Esophagus muscularis mucosa (tissue), 4 donors: Measurements from ENCODE around the gene CHST9. TPM values are rescaled to one million over a fixed set of nuclear protein-coding genes. Genes with fewer than 3 reads are reported as not detected.

Experiments
- DNase-seq: peaks from one replicate; pipeline ENCODE4 v3.0.0-alpha.2; 2017; ENCODE audit errors: extremely low spot score
- H3K27ac ChIP-seq, 4 donors: fragments of 200-600 bp; sonication (generic); replicated peaks in 1 of 4; 1 replicate in 3 of 4; 2 replicates in 1 of 4; pipeline ENCODE4 v1.5.1; 2016 to 2019; ENCODE audit warnings: mild to moderate bottlenecking in 1 of 4
- H3K27me3 ChIP-seq, 4 donors: fragments of 200-600 bp; sonication (generic); one replicate each; pipeline versions ENCODE4 v1.5.1 to v1.6.0; 2016 to 2019
- H3K36me3 ChIP-seq, 4 donors: fragments of 200-600 bp; sonication (generic); one replicate each; pipeline ENCODE4 v1.5.1; 2016 to 2019
- H3K4me1 ChIP-seq, 4 donors: fragments of 200-600 bp; sonication (generic); one replicate each; pipeline ENCODE4 v1.5.1; 2016 to 2019
- H3K4me3 ChIP-seq, 4 donors: fragments of 200-600 bp; sonication (generic); 1 replicate in 2 of 4; 2 replicates in 2 of 4; pipeline ENCODE4 v1.5.1; 2016 to 2019; ENCODE audit warnings: mild to moderate bottlenecking in 4 of 4, moderate library complexity in 1 of 4
- H3K9me3 ChIP-seq, 4 donors: fragments of 200-600 bp; sonication (generic); 1 replicate in 3 of 4; 2 replicates in 1 of 4; pipeline ENCODE4 v1.5.1; 2016 to 2019
- EP300 ChIP-seq: sonication (generic); formaldehyde crosslinking; IDR thresholded peaks from one replicate; pipeline ENCODE4 v1.6.1; 2017; ENCODE audit warnings: antibody characterized with exemption
- POLR2A ChIP-seq: fragments of 450-650 bp; IDR thresholded peaks from one replicate; pipeline ENCODE4 v1.6.1; 2017; ENCODE audit warnings: antibody characterized with exemption, moderate library complexity, mild to moderate bottlenecking, low read depth
- POLR2AphosphoS5 ChIP-seq, 2 donors: sonication (generic); formaldehyde crosslinking; IDR thresholded peaks; one replicate each; pipeline ENCODE4 v1.6.1; 2017; ENCODE audit warnings: antibody characterized with exemption in 2 of 2
- WGBS: methylation state at CpG from one replicate; pipeline ENCODE4 v1.1.5; 2018; 5-methylcytosine and 5-hydroxymethylcytosine counted together
- intact Hi-C: fragments of 100-400 bp; cut with DNase I; formaldehyde crosslinking; loops from one replicate; pipeline ENCODE4 v1.15.1; 2023
- total RNA-seq, 4 donors: library from RNA; depleted of rRNA; stranded (reverse); fragments of >200 nt; gene quantifications; one replicate each; pipeline versions ENCODE4 v1.1.0 to v1.2.1, GENCODE V29; 2016
- TF ChIP-seq, protein P1 (sequence below), 3 experiments: fragments of 200-600 bp in 2 of 3; fragments of 450-650 bp in 1 of 3; sonication (generic) in 2 of 3; IDR thresholded peaks; one replicate each; pipeline ENCODE4 v1.5.1; 2017 to 2019; ENCODE audit warnings: antibody characterized with exemption in 3 of 3, mild to moderate bottlenecking in 2 of 3, moderate library complexity in 1 of 3

The CHST9 gene
- total RNA-seq, 4 donors from 2014 or later: 0.42 to 2.4 (median 1.4) TPM

DNA sequence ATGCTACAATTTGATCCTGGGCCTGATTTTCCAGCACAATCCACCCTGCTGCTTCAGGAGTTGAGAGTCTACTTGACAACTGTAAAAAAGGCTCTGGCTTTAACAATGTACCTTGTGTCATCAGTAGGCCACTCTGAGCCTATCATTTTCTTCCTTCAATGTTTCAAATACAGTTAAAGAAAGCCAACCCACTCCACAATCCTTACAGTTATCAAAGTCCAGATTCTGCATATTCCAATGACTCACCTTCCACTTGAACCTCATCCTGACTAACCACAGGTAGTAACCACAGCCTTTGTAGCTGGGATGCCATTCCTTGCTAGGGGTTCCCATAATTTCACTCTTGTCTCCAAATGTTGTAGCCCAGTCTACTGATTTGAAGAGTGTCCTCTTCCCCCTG lies 284.1 kb downstream of the CHST9 start:
- H3K4me1 ChIP-seq: no peaks in the 10 kb centered on the region
- H3K36me3 ChIP-seq: no peaks in the 10 kb centered on the region
- TF ChIP-seq, protein P1, sequence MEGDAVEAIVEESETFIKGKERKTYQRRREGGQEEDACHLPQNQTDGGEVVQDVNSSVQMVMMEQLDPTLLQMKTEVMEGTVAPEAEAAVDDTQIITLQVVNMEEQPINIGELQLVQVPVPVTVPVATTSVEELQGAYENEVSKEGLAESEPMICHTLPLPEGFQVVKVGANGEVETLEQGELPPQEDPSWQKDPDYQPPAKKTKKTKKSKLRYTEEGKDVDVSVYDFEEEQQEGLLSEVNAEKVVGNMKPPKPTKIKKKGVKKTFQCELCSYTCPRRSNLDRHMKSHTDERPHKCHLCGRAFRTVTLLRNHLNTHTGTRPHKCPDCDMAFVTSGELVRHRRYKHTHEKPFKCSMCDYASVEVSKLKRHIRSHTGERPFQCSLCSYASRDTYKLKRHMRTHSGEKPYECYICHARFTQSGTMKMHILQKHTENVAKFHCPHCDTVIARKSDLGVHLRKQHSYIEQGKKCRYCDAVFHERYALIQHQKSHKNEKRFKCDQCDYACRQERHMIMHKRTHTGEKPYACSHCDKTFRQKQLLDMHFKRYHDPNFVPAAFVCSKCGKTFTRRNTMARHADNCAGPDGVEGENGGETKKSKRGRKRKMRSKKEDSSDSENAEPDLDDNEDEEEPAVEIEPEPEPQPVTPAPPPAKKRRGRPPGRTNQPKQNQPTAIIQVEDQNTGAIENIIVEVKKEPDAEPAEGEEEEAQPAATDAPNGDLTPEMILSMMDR (IDR thresholded peaks at IDR 0.05): no peak
- no peak for TF ChIP-seq POLR2AphosphoS5 (IDR thresholded peaks at IDR 0.05)
- no peak for TF ChIP-seq EP300
- TF ChIP-seq POLR2A: no peak
- H3K9me3 ChIP-seq: no peaks in the 10 kb centered on the region
- no peaks in the 10 kb centered on the region for H3K27me3 ChIP-seq
- intact Hi-C loops: no loop called here
- H3K27ac ChIP-seq: no peak overlapping the region
- no peak overlapping the region for H3K4me3 ChIP-seq
- DNase-seq: no peak

DNA sequence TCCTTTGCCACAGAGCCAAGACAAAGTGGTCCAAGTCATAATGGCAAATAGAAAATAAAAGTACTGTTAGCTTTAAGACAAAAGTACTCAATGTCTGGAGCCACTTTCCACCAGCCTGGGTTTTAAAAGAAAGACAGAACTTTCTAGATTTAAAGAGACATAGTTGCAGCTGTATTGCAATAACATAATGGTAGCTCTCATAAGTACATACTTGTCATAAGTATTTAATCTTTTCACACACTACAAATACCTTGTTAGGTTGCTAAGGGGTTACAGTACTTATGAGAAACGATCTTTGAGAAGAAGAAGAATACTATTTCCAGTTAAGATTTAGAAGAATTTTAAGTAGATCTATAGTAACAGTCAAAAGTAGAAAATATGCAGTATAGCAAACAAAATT lies 290.7 kb downstream of the CHST9 start:
- 47% methylated on average over 1 of the region's 1 CpG for WGBS

DNA sequence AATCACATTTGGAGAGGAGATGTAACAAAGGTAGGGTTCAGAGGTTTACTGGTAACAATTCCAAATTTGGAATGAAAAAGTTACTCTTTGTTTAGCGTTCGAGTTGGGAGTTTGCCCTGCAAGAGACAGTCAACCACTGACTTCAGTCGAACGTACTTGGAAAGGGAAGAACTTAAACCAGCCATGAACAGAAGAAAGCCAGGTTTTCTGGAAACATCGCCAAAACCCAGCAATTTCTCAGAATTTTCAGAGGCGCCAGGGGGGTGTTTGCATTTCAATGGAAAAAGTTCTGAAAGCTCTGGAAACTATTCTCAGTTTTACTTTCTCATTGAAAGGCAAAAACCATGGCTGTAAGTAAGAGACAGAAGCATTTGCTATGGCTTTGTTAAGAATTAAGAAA lies 291.1 kb downstream of the CHST9 start:
- no peak for DNase-seq
- H3K27me3 ChIP-seq: no peaks in the 10 kb centered on the region
- TF ChIP-seq POLR2AphosphoS5 (IDR thresholded peaks at IDR 0.05): no peak
- no peak for TF ChIP-seq POLR2A
- TF ChIP-seq EP300: no peak
- TF ChIP-seq, protein P1 (IDR thresholded peaks at IDR 0.05): no peak
- 38% methylated on average over 6 of the region's 6 CpGs for WGBS
- H3K4me3 ChIP-seq: no peak overlapping the region
- H3K36me3 ChIP-seq: no peaks in the 10 kb centered on the region
- no peaks in the 10 kb centered on the region for H3K9me3 ChIP-seq
- intact Hi-C loops: no loop called here
- H3K27ac ChIP-seq: no peak overlapping the region
- H3K4me1 ChIP-seq: no peaks in the 10 kb centered on the region

More for the DNA sequence above, 290.7 kb downstream of the CHST9 start:
- Histone ChIP-seq H3K27me3 (no peaks in the 10 kb centered on the region), H3K27ac (no peak overlapping the region), H3K36me3 (no peaks in the 10 kb centered on the region), H3K4me3 (no peak overlapping the region), H3K9me3 (no peaks in the 10 kb centered on the region), H3K4me1 (no peaks in the 10 kb centered on the region)
- no peak for DNase-seq
- intact Hi-C loops: no loop called here
- TF ChIP-seq POLR2A (no peak), EP300 (no peak), POLR2AphosphoS5 (IDR thresholded peaks at IDR 0.05) (no peak)
- TF ChIP-seq, protein P1 (IDR thresholded peaks at IDR 0.05): no peak

DNA sequence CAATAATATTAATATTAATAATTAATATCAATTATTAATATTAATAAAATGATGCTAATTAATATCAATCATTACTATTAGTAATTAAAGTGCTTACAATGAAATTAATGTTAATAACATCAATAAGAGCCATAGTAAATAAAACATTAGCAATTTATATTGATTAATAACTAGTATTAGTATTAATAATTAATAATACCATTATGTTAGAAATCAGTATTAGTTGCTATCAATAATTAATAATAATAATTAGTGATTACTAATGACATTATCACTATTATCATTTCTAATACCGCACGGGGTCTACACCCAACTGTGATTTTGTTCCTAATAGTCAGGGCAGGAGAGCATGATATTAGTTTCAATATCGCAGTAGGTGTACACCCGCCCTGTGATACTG lies 296.8 kb downstream of the CHST9 start:
- H3K27me3 ChIP-seq: peaks cover 0 to 4% (median 0%) of the 10 kb centered on the region in 4 donors
- H3K4me3 ChIP-seq: no peak overlapping the region
- no peak for DNase-seq
- H3K27ac ChIP-seq: no peak overlapping the region
- no peaks in the 10 kb centered on the region for H3K36me3 ChIP-seq
- intact Hi-C loops: no loop called here
- no peaks in the 10 kb centered on the region for H3K9me3 ChIP-seq
- TF ChIP-seq POLR2A (no peak), EP300 (no peak), POLR2AphosphoS5 (IDR thresholded peaks at IDR 0.05) (no peak)
- TF ChIP-seq, protein P1 (IDR thresholded peaks at IDR 0.05): no peak
- no peaks in the 10 kb centered on the region for H3K4me1 ChIP-seq
- 93% methylated on average over 4 of the region's 4 CpGs for WGBS

DNA sequence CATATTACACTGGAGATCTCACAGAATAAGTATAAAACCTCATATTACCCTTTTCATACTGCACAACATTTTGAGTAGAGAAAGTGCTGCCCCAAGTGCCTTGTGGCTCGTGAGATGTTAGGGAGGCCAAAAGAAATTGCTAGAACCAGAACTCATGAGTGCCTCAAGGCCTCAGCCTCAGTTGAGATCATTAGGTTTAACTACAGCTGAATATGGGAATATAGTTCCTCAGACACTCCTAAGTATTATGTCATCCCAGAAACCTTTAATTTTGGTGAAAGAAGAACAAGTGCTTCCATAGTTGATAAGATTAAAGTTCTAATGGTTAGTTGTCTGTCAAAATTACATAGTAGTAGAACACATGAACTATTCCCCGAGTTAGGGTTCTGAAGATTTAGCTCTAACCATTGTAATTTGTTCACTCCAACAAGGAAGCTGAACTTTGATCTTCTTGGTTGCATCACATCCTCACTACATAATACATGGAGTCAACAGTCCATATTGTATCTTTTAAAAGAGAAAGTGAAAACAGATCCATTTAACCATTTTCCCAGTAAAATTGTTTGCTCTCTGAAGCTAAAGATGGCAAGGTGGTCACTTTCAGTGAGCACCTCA lies 310.0 kb downstream of the CHST9 start:
- WGBS: 80% methylated on average over 2 of the region's 2 CpGs
- Histone ChIP-seq H3K9me3 (no peaks in the 10 kb centered on the region), H3K36me3 (no peaks in the 10 kb centered on the region), H3K4me3 (no peak overlapping the region), H3K27ac (no peak overlapping the region), H3K4me1 (no peaks in the 10 kb centered on the region), H3K27me3 (no peaks in the 10 kb centered on the region)
- TF ChIP-seq, protein P1 (IDR thresholded peaks at IDR 0.05): no peak
- TF ChIP-seq POLR2AphosphoS5 (IDR thresholded peaks at IDR 0.05): no peak
- DNase-seq: no peak
- intact Hi-C loops: no loop called here
